Endothelial cell (in vitro differentiated cells): ENCODE results near the gene DCBLD1. TPM values are rescaled to one million over a fixed set of nuclear protein-coding genes. Genes with fewer than 3 reads are reported as not detected.
A peak's percentile ranks its signal among the peaks of the same experiment; 100 is the strongest.
"Not testable (repeated sequence)": the region's sequence is repeated elsewhere in the genome, so short reads cannot be mapped to it uniquely, and the experiment has no call there.

Experiments used
- DNase-seq: peaks from one replicate; pipeline ENCODE4 v3.0.0; 2021; ENCODE audit warnings: low spot score
- H3K27ac Mint-ChIP-seq: one replicate; pipeline ENCODE4 v1.8.0; 2021; ENCODE audit warnings: mixed read lengths, inconsistent platforms; ENCODE audit not compliant: unreplicated experiment
- H3K27me3 Mint-ChIP-seq: one replicate; pipeline ENCODE4 v1.8.0; 2021; ENCODE audit warnings: mild to moderate bottlenecking, moderate library complexity, mixed read lengths, inconsistent platforms; ENCODE audit not compliant: unreplicated experiment
- H3K36me3 Mint-ChIP-seq: one replicate; pipeline ENCODE4 v1.8.0; 2021; ENCODE audit warnings: mild to moderate bottlenecking, low read depth, mixed read lengths, inconsistent platforms; ENCODE audit not compliant: unreplicated experiment
- H3K4me1 Mint-ChIP-seq: one replicate; pipeline ENCODE4 v1.8.0; 2021; ENCODE audit warnings: mild to moderate bottlenecking, mixed read lengths, inconsistent platforms; ENCODE audit not compliant: unreplicated experiment
- H3K4me3 Mint-ChIP-seq: one replicate; pipeline ENCODE4 v1.8.0; 2021; ENCODE audit warnings: mild to moderate bottlenecking, mixed read lengths, inconsistent platforms; ENCODE audit not compliant: unreplicated experiment
- H3K9me3 Mint-ChIP-seq: one replicate; pipeline ENCODE4 v1.8.0; 2021; ENCODE audit warnings: mixed read lengths, inconsistent platforms; ENCODE audit not compliant: unreplicated experiment
- long read RNA-seq: library from polyadenylated mRNA; unstranded; transcript quantifications from one replicate; pipeline ENCODE4 v2.0.0, GENCODE V29; 2020; ENCODE audit not compliant: unreplicated experiment
- total RNA-seq: library from RNA; stranded (reverse); fragmentation: NEBNext Ultra II Directional; extraction: Animal tissue kit (Norgen Biotek cat#: 25700); gene quantifications from one replicate; pipeline ENCODE4 v1.2.1, GENCODE V29; 2021; ENCODE audit not compliant: unreplicated experiment
- TF ChIP-seq, protein P1 (sequence below): fragments of 200-600 bp; sonication (generic); IDR thresholded peaks from one replicate; pipeline ENCODE4 v1.5.0; 2021; ENCODE audit warnings: antibody characterized with exemption; ENCODE audit not compliant: unreplicated experiment

Gene DCBLD1
- total RNA-seq, result 203 TPM
- long read RNA-seq, transcript DCBLD1-202 (15 exons, 3,626 nt), result major isoform, 36 of 142 reads
- long read RNA-seq, partial matches to known transcripts, result 82 of 142 reads
- long read RNA-seq, other reads (novel, unspliced or antisense), result 24 of 142 reads

DNA sequence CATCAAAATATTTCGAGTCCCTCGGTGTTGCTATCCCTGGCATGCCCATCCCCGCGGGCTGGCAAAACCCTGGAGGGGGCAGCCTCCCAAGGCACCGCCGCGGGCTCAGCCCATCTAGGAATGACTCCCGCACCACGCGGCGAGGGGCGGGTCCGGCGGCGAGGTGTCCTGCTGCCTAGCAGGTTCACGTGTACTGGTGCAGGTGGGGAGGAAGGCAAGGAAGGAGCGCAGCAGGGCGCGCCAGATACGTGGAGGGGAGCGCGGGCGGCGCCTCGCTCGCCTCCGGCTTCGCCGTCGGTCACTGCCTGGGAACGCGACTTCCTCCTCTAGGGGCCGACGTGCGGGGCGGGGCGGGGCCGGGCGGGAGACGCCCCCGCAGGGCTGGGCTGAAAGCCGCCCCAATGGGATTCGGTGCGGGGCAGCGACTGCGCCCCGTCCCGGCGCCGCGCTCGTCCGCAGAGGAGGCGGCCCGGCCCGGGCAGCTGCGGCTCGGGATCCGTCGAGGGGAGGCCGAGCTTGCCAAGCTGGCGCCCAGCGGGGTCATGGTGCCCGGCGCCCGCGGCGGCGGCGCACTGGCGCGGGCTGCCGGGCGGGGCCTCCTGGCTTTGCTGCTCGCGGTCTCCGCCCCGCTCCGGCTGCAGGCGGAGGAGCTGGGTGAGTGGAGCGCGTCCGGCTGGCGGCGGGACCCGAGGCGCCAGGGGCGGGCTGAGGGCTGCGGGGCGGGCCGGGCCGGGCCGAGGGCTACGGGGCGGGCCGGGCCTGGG, at the start of gene DCBLD1:
Gene DCBLD1, plus strand, starts transcription at position 435 of the 764 bp plus-strand sequence. Its CDS starts 108 bp downstream, at position 543.
- Mint-ChIP-seq H3K27ac (peak within 1 kb of the TSS; percentile 98), H3K4me3 (peak within 1 kb of the TSS; percentile 99), H3K4me1 (peaks cover 53% of the 10 kb centered on the region), H3K36me3 (peaks cover 30% of the 10 kb centered on the region), H3K27me3 (peaks cover 11% of the 10 kb centered on the region), H3K9me3 (no peaks in the 10 kb centered on the region)
- DNase-seq, result peak; percentile 76
- TF ChIP-seq, protein P1, sequence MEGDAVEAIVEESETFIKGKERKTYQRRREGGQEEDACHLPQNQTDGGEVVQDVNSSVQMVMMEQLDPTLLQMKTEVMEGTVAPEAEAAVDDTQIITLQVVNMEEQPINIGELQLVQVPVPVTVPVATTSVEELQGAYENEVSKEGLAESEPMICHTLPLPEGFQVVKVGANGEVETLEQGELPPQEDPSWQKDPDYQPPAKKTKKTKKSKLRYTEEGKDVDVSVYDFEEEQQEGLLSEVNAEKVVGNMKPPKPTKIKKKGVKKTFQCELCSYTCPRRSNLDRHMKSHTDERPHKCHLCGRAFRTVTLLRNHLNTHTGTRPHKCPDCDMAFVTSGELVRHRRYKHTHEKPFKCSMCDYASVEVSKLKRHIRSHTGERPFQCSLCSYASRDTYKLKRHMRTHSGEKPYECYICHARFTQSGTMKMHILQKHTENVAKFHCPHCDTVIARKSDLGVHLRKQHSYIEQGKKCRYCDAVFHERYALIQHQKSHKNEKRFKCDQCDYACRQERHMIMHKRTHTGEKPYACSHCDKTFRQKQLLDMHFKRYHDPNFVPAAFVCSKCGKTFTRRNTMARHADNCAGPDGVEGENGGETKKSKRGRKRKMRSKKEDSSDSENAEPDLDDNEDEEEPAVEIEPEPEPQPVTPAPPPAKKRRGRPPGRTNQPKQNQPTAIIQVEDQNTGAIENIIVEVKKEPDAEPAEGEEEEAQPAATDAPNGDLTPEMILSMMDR, result no peak

DNA sequence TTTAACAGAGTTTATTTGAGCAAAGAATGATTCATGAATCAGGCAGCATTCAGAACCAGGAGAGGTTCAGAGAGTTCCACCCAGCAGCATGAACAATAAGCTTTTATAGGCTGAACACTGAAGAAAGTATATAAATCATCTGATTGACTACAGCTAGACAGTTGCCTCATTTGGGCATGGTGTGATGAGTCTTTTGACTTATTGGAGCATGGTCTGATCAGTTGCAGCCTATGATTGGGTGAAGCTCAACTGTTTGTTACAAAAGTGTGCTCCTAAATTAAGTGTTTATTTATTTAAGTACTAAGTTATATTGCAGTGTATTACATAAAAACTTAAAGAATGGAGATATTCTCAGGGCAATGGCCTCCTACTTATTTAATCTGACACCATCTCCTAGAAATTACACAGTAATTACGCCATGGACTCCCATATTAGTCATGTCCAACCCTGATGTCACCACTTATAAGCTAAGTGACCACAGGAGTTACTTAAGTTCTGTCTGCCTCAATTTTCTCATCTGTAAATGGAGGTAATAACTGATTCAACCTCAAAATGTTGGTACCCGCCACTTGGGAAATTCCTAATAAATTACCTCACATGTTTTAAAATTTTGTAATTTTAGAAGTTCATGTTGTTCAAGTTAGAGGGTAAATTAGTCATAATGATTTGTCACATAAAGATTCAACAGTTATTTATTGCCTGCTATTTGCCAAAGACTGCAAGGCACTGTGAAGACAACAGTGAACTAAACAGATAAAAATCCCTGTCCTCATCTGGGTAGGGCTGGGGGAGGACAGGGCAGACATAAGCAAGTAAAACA, 41.6 kb upstream of the DCBLD1 start:
- Mint-ChIP-seq H3K27me3 (peaks cover 2% of the 10 kb centered on the region), H3K4me1 (no peaks in the 10 kb centered on the region), H3K36me3 (no peaks in the 10 kb centered on the region), H3K9me3 (no peaks in the 10 kb centered on the region), H3K4me3 (no peak overlapping the region), H3K27ac (no peak overlapping the region)
- no peak for DNase-seq
- TF ChIP-seq, protein P1, result no peak

DNA sequence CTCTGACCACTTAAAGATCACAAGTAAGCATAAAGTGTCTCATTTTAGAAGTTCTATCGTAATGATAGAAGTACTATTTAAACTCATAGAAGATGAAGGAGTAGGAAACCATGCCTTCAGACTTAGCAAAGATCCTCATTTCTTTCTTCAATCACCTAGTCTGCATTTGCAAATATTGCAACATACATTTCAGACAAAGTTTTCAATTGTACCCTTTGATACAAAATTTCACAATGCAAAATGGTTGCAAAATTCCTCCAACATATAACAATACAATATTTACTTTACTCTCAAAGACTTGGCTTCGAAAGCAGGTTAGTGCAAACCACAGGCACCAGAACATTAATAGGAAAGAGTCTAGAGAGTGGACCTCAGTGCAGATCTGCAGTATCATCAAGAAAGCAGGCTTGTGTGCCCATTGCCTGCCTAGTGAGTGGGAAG, 40.6 kb upstream of the DCBLD1 start:
- no peaks in the 10 kb centered on the region for H3K36me3 Mint-ChIP-seq
- no peak for DNase-seq
- TF ChIP-seq, protein P1, result no peak
- H3K27ac Mint-ChIP-seq, result no peak overlapping the region
- H3K4me1 Mint-ChIP-seq, result no peaks in the 10 kb centered on the region
- H3K27me3 Mint-ChIP-seq, result peaks cover 4% of the 10 kb centered on the region
- no peaks in the 10 kb centered on the region for H3K9me3 Mint-ChIP-seq
- no peak overlapping the region for H3K4me3 Mint-ChIP-seq

- H3K27ac Mint-ChIP-seq, result not testable (repeated sequence)
These were observed 40.2 kb upstream of the DCBLD1 start for GRCh38 chr6:117442313-117442712.

GRCh38 chr6:117444600-117444999, 37.9 kb upstream of the DCBLD1 start:
- Mint-ChIP-seq H3K4me3 (no peak overlapping the region), H3K9me3 (no peaks in the 10 kb centered on the region), H3K27ac (no peak overlapping the region), H3K4me1 (peaks cover 8% of the 10 kb centered on the region), H3K36me3 (no peaks in the 10 kb centered on the region), H3K27me3 (peaks cover 4% of the 10 kb centered on the region)
- no peak for DNase-seq
- TF ChIP-seq, protein P1, result no peak

More at GRCh38 chr6:117442313-117442712, 40.2 kb upstream of the DCBLD1 start:
- H3K27me3 Mint-ChIP-seq, H3K9me3 Mint-ChIP-seq, H3K36me3 Mint-ChIP-seq, H3K4me1 Mint-ChIP-seq, DNase-seq, H3K4me3 Mint-ChIP-seq: not testable (repeated sequence)
